HUDEP-2 (cell line): ENCODE measurements around the gene C4orf36.
"Not testable (repeated sequence)": the region's sequence is repeated elsewhere in the genome, so short reads cannot be mapped to it uniquely, and the experiment has no call there.

Experiments
- DNase-seq, 76 experiments: peaks; one replicate each; lab custom pipeline; 2025; ENCODE audit not compliant: unreplicated experiment in 76 of 76; lab: John Stamatoyannopoulos, UW

The C4orf36 gene

DNA sequence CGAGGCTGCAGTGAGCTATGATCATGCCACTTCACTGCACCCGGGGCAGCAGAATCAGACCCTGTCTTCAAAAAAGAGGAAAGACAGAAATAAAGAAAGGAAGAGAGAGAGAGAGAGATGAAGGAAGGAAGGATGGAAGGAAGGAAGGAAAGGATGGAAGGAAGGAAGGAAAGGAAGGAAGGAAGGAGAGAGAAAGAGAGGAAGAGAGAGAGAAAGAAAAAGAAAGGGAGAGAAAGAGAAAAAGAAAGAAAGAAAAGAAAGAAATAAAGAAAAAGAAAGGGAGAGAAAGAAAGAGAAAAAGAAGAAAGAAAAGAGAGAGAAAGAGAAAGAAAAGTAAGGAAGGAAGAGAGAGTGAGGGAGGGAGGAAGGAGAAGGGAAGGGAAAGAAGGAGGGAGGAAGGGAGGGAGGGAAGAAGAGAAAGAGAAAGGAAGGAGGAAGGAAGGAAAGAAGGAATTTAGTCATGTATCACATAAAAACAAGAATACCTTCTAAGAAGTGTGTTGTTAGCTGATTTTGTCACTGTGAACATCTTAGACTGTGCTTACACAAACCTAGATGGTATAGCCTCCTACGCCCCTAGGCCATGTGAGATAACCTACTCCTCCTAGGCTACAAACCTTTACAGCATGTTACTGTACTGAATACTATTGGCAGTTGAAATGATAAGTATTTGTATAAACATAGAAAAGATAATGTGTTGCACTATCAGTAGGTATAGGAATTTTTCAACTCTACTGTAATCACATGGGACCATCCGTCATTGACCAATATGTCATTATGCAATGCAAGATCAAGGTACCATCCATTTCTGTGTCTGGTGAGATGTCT, 25.2 kb upstream of the C4orf36 start:
- peak in 55 of 76 experiments; percentile 1 to 83 (median 50) for DNase-seq

DNA sequence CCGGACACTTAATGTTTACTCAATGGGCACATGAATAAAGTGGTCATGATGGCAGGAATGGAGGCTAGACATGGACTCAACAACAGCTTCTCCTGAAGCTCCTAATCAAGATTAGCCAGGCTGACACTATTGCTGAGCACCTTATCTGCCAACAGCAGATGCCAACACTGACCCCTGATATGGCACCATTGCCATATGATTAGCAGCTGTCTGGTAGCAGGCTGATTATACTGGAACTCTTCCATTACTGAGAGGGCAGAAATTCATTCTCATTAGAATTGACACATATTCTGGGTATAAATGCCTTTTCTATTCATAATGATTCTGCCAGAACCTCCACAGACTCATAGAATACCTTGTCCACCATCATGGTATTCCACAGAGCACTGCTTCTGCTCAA, 24.2 kb upstream of the C4orf36 start:
- DNase-seq = peak in 75 of 76 experiments; percentile 13 to 98 (median 85)

DNA sequence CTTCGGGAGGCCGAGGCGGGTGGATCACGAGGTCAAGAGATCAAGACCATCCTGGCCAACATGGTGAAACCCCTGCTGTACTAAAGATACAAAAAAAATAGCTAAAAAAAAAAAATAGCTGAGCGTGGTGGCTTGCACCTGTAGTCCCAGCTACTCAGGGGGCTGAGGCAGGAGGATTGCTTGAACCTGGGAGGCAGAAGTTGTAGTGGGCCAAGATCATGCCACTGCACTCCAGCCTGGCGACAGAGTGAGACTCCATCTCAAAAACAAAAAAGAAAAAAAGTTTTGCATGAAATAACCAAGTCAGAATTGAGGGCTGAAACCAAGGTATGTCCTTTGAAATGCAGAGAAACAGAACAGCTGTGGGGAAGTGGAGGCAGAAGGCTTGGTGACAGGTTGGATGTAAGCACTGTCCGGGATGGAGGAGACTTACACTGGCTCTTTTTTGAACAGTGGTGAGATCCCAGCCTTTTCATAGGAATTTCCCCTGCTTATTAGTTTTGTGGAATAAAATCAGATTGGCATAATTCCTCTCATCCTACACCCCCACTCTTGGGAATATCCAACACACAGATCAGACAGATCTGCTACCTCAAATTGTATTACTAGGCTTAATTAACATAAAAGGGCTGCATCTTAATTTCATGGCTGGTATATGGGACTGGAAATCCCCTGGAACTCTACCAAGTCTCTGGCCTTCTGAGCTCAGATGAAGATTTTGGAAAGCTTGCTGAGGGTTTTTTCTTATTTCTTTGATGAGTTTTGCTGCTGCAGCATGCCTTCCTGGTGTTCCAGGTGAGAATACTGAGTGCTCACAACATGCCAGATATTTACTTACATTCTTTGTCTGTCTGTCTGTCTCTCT, 18.8 kb upstream of the C4orf36 start:
- no peak for DNase-seq

DNA sequence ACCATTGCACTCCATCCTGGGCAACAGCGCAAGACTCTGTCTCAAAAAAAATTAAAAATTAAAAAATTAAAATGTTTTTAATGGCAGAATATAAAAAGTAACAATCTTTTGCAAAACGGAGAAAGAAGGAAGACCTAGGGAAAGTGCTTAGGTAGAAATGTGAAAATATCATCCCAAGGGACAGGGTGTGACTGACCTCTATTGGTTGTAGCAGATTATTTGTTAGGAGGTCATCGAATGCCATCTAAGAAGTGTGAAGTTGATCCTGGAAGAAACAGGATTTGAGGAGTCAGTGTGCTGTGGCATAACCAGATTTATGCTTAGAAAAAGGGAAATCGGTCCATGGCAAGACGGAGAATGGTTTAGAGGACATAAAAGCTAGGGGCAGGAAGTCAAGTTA, 18.1 kb upstream of the C4orf36 start:
- no peak for DNase-seq

DNA sequence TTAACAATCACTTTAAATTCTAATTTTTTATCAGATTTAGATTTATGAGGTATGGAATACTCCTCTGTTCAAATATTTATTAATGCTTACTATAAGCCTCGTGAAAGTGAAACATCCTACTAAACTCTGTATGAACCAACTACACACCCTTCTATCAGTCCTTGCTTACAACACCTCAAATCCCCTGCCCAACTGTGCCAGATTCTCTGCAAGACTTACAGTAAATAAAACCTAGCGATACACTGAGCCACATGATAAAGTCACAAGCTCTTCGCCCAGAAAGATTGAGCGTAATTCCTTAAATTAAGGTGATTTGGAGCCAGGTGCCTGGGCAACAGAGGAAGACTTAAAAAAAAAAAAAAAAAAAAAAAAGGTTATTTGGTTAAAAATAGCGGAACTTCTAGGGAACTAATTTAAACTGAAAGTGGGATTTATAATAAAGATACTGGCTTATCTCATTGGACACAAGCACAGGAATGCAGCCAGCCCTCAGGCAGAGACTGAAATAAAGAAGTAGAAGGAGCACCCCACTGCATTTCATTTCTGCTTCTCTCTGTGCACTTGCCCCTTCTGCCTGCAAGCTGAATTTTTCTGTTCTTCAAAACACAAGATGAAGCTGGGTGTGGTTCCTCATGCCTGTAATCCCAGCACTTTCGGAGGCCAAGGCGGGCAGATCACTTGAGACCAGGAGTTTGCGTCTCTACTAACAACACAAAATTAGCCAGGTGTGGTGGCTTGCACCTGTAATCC, 17.5 kb upstream of the C4orf36 start:
- DNase-seq = peak in 36 of 76 experiments; percentile 2 to 56 (median 17)

DNA sequence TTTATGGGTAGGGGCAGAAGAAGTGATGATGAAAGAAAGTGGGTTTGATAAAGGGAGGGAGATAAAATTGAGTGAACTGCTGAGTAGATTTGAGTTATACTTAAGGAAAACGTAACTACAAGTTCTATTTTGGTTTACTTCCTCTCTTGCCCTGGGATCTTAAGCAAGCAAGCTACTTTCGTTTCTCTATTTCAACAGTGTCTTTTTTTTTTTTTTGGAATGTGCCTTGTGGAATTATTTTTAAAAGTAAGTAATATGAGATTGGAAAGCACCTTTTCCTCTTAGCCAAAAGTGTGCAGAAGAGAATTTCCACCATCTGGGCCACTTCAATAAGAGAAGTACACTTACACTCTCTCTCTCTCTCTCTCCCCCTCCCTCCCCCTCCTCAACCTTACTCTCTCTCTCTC, 16.0 kb upstream of the C4orf36 start:
- no peak for DNase-seq

DNA sequence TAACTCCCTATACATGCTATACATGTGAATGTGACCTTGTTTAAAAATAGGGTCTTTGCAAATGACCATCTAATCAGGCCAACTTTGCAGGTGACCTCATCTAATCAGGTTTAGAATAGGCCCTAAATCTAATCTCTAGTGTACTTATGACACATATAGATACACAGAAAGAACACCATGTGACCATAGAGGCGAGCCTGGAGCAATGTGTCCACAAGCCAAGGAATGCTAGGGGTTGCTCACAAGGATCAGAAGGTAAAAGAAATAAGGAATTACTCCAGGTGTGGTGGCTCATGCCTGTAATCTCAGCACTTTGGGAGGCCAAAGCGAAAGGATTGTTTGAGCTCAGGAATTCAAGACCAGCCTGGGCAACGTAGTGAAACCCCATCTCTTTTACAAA, 9.6 kb upstream of the C4orf36 start:
- DNase-seq = no peak

DNA sequence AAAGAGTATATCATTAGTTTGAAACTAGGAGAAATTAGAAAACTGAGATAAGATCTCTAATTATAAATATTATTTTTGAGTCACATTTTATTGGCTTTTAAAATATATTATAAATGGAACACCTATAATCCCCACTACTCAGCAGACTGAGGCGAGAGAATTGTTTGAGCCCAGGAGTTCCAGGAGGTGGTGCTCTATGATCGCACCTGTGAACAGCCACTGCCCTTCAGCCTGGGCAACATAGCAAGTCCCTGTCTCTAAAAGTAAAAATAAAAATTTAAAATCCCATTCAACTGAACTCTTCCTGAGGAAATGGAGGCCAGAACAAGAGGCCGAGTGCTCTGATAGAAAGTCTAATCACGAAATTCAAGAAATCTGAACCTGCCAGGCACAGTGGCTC, 6.3 kb upstream of the C4orf36 start:
- peak in 25 of 76 experiments; percentile 2 to 40 (median 20) for DNase-seq

DNA sequence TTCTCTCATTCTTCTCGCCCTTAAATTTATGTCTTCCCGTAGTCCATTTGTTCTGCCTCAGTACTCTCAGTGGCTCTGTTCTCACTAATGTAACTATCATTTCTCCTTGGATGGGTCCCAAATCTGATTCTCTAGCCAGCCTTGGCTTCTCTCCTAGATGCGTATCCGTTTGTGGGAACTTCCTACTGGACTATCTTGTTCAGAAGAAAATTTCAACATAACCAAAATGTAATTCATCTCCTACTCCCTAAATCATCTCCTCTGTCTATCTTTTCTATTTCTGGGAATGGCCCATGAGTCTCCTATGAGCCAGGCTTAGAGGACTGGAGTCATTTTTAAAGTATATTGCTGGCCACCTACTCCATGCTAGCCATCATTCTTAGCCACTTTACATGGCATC, 4.4 kb upstream of the C4orf36 start:
- peak in 1 of 76 experiments; percentile 2 for DNase-seq

DNA sequence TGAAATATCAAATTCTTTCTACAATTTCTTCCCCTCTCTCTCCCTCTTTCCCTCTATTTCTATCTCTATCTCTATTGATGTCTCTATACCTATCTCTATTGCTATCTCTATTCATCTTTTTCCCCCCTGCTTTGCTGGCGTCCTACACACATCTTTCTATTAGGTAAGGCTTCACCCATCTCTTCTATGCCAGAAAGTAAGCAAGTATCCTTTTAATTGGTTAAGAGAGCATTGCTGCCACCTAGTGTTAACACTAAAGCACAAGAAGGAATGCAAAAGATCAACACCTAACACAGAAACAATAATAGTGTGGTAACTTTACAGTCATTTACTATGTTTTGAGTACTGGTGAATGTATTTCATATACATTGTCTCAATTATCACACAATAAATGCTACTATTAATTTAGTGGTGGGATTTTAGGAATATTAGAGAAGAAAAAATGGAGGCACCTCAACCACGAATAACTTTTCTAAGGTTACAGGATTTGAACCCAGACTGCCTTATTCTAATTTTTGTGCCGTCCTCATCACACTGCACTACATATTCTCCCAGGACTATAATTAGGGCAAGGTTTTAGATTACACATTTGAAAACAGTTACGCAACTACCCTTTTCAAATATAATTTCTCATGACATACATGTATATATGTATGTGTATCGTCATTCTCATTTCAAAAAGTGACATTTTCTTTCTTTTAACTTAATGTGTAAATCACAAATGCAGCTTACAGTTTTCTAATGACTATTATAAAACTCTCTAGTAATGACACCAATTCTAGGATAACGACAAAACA, 3.7 kb upstream of the C4orf36 start:
- peak in 33 of 76 experiments; percentile 7 to 75 (median 51) for DNase-seq

DNA sequence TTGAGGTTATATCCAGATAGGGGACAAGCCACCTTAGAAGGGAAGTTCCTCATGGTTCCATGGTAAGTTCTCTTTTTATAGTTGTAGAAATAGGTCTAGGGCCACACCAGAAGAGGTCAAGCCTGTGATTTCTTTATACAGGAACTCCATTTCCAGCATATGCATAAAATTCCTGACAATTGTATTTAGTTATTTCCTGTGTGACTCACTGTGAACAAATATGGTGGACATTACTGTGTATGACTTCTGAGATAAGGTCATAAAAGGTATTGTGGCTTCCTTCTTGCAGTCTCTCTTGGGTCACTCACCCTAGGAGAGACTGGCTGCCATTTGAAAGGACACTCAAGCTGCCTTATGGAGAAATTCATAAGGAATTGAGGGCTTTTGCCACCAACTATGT, 2.2 kb upstream of the C4orf36 start:
- no peak for DNase-seq

DNA sequence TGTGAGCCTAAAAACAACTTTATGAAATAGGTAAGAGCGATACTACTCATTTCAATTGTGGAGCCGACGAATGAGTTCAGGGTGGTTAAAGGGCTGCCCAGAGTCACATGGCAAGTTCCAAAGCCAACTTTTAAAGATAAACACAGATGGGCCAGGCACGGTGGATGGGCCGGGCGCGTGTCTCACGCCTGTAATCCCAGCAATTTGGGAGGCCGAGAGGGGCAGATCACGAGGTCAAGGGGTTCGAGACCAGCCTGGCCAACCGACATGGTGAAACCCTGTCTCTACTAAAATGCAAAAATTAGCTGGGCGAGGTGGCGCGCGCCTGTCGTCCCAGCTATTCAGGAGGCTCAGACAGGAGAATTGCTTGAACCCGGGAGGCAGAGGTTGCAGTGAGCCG, 914 bp upstream of the C4orf36 start:
- no peak for DNase-seq

DNA sequence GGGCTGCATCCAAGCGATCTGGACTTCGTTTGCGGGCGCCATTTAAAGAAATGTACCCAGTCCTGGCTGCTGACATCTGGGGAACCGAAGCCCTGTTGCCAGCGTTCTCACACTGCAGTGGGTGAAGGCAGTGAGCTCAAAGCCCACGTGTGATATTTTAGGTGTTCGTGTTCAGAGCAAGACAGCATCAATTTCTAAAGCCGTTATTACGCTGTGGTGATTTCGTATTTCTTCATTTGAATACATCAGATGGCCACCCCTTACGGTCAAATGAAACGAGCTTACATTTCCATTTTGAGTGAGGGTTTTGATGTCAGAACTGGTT, 376 bp upstream of the C4orf36 start:
- no peak for DNase-seq

DNA sequence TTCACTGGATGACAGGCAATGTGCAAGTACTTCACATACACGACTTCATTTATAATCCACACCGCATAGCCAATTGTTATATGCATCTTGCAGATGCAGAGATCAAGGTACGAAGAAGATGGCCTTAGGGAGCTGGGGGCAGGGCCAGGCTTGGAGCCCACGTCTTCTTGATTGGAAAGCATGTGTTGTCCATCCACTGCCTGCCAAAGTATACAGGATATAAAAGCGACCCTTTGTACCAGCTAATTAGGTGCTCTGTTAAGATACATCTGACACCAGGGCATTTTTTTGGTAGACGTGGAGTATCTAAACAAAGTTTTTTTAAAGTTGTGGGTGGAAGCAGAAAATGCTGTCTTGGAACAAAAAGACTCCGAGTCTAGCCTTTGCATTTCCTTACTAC, 1.4 kb downstream of the C4orf36 start:
- no peak for DNase-seq

DNA sequence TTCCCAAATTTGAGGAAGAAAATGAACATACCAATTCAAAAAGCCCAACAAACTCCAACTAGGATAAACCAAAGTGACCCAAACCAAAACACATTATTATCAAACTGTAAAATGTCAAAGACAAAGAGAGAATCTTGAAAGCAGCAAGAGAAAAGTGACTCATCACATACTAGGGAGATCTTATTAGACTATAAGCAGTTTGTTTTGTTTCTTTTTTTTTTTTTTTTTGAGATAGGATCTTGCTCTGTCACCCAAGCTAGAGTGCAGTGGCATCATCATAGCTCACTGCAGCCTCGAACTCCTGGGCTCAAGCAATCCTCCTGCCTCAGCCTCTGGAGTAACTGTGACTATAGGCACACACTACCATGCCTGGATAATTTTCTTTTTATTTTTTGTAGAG, 12.6 kb downstream of the C4orf36 start:
- no peak for DNase-seq

DNA sequence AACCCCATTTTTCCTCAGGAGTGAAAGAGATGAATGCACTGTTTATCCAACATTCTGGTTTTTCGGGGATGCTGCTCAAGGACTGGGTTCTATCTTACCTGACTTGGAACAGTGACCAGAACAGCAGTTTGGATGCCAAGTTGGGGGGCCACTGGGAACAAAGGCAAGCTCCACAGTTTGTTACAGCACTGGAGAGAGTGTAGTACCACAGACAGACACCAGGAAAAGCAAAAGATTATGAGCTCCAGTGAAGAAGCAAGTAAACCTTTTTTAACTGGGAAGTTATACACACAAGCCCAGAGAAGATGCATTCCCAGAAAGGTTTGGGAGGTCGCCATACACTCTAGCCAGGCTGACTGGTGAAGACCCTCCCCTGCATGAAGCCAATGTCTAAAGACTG, 13.6 kb downstream of the C4orf36 start:
- DNase-seq = no peak

DNA sequence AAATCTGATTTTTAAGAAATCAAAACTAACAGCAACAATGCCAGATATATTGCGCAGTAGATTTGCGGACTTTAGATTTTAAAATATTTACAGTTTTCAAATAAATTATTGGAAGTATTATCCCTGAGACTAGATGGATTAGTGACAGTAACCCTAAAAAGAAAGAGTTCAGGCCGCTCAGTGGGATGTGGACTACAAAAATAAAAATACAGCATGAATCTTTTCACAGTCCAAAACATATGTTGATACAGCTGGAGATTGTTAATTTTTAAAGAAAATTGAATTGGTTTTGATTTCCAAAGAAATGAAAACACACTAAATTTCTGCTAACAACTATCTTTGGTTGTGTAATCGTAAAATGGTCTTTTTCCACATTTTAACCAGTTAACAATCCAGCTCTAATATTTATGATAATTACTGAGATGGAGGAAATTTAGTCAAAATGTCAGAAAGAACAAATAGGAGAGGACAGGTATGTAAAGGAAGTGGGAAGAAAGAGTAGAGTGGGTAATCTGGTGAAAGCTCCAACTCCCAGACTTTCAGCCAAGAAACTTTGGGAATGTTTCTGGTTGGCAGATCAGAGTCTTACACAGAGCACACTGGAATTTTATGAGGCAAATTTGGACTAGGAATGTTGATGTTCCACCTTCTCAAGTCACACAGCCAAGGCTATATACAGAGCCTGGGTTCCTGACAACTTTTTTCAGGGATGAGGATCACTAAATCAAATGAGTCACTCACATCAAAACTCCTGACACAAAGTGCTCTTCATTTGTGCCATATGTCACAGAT, 15.1 kb downstream of the C4orf36 start:
- no peak for DNase-seq

DNA sequence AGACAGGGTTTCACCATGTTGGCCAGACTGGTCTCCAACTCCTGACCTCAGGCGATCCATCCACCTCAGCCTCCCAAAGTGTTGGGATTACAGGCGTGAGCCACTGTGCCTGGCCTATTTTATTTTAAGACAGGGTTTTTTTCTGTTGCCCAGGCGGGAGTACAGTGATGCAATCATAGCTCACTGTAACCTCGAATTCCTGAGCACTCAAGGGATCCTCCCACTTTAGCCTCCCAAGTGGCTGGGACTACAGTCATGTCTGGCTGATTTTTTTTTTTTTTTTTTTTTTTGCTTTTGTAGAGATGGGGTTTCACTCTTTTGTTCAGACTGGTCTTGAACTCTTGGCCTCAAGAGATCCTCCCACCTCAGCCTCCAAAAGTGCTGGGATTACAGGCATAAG, 16.8 kb downstream of the C4orf36 start:
- DNase-seq = not testable (repeated sequence)

DNA sequence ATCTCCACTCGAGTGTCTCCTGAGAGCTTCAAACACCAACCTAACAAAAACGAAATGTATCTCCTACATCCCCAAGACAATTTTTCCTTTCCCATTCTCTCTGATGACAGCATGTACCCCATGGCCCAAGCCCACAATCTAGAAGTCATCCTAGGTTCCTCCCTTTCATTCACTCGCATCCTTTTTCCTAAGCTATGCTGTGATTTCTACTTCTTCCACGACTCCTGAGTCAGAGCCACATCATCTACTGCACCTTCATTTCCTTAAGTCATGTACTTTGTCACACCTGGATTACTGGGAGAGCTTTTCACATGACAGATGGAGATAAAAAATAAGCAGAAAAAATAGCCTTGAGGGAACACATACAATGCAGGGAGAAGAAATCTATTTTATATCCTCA, 20.1 kb downstream of the C4orf36 start:
- no peak for DNase-seq
